ENCODE measurements around the gene SIRPB2. TPM values are rescaled to one million over a fixed set of nuclear protein-coding genes. Genes with fewer than 3 reads are reported as not detected.

Gene SIRPB2
- total and polyA plus RNA-seq, 2 of the 8 experiments (the other 6 are each of a cell fraction or from before 2014, with no cell fraction given): 0.28 TPM; not detected in 1

DNA sequence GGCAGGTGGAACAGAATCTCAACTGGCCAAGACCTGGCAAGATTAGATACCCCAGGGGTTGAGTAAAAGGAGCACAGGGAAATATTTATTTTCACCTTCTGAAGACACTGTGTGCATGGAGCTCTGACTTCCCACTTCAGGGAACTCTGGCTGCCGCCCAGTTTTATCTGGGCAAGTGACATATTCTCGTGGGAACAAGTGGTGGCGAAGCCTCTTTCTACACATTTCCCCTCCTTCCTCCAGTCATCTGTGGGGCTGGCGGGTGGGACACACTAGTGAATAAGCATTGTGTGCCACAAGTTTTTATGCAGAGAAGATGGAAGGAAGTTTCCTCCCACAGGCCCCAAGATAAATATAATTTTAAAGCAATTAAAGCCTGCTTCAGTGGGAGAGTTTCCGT is 48.1 kb downstream of the SIRPB2 start (continued):
- TF ChIP-seq, protein P1, sequence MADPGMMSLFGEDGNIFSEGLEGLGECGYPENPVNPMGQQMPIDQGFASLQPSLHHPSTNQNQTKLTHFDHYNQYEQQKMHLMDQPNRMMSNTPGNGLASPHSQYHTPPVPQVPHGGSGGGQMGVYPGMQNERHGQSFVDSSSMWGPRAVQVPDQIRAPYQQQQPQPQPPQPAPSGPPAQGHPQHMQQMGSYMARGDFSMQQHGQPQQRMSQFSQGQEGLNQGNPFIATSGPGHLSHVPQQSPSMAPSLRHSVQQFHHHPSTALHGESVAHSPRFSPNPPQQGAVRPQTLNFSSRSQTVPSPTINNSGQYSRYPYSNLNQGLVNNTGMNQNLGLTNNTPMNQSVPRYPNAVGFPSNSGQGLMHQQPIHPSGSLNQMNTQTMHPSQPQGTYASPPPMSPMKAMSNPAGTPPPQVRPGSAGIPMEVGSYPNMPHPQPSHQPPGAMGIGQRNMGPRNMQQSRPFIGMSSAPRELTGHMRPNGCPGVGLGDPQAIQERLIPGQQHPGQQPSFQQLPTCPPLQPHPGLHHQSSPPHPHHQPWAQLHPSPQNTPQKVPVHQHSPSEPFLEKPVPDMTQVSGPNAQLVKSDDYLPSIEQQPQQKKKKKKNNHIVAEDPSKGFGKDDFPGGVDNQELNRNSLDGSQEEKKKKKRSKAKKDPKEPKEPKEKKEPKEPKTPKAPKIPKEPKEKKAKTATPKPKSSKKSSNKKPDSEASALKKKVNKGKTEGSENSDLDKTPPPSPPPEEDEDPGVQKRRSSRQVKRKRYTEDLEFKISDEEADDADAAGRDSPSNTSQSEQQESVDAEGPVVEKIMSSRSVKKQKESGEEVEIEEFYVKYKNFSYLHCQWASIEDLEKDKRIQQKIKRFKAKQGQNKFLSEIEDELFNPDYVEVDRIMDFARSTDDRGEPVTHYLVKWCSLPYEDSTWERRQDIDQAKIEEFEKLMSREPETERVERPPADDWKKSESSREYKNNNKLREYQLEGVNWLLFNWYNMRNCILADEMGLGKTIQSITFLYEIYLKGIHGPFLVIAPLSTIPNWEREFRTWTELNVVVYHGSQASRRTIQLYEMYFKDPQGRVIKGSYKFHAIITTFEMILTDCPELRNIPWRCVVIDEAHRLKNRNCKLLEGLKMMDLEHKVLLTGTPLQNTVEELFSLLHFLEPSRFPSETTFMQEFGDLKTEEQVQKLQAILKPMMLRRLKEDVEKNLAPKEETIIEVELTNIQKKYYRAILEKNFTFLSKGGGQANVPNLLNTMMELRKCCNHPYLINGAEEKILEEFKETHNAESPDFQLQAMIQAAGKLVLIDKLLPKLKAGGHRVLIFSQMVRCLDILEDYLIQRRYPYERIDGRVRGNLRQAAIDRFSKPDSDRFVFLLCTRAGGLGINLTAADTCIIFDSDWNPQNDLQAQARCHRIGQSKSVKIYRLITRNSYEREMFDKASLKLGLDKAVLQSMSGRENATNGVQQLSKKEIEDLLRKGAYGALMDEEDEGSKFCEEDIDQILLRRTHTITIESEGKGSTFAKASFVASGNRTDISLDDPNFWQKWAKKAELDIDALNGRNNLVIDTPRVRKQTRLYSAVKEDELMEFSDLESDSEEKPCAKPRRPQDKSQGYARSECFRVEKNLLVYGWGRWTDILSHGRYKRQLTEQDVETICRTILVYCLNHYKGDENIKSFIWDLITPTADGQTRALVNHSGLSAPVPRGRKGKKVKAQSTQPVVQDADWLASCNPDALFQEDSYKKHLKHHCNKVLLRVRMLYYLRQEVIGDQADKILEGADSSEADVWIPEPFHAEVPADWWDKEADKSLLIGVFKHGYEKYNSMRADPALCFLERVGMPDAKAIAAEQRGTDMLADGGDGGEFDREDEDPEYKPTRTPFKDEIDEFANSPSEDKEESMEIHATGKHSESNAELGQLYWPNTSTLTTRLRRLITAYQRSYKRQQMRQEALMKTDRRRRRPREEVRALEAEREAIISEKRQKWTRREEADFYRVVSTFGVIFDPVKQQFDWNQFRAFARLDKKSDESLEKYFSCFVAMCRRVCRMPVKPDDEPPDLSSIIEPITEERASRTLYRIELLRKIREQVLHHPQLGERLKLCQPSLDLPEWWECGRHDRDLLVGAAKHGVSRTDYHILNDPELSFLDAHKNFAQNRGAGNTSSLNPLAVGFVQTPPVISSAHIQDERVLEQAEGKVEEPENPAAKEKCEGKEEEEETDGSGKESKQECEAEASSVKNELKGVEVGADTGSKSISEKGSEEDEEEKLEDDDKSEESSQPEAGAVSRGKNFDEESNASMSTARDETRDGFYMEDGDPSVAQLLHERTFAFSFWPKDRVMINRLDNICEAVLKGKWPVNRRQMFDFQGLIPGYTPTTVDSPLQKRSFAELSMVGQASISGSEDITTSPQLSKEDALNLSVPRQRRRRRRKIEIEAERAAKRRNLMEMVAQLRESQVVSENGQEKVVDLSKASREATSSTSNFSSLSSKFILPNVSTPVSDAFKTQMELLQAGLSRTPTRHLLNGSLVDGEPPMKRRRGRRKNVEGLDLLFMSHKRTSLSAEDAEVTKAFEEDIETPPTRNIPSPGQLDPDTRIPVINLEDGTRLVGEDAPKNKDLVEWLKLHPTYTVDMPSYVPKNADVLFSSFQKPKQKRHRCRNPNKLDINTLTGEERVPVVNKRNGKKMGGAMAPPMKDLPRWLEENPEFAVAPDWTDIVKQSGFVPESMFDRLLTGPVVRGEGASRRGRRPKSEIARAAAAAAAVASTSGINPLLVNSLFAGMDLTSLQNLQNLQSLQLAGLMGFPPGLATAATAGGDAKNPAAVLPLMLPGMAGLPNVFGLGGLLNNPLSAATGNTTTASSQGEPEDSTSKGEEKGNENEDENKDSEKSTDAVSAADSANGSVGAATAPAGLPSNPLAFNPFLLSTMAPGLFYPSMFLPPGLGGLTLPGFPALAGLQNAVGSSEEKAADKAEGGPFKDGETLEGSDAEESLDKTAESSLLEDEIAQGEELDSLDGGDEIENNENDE (IDR thresholded peaks at IDR 0.05; ENCODE audit: insufficient replicate concordance, low read length): no peak
- TF ChIP-seq CHD1 (IDR thresholded peaks at IDR 0.05; ENCODE audit: low read depth, low read length) (no peak), EZH2 (IDR thresholded peaks at IDR 0.05; ENCODE audit: low read depth, low read length, severe bottlenecking) (no peak)
- TF ChIP-seq, protein P2, sequence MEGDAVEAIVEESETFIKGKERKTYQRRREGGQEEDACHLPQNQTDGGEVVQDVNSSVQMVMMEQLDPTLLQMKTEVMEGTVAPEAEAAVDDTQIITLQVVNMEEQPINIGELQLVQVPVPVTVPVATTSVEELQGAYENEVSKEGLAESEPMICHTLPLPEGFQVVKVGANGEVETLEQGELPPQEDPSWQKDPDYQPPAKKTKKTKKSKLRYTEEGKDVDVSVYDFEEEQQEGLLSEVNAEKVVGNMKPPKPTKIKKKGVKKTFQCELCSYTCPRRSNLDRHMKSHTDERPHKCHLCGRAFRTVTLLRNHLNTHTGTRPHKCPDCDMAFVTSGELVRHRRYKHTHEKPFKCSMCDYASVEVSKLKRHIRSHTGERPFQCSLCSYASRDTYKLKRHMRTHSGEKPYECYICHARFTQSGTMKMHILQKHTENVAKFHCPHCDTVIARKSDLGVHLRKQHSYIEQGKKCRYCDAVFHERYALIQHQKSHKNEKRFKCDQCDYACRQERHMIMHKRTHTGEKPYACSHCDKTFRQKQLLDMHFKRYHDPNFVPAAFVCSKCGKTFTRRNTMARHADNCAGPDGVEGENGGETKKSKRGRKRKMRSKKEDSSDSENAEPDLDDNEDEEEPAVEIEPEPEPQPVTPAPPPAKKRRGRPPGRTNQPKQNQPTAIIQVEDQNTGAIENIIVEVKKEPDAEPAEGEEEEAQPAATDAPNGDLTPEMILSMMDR (IDR thresholded peaks at IDR 0.05; ENCODE audit: control extremely low read depth in 1 of 3, insufficient read depth in 1 of 3, low read depth in 1 of 3, low read length in 3 of 3): no peak

Data from H1 (cell line).